Measurements from ENCODE around the gene TM4SF4. TPM values are rescaled to one million over a fixed set of nuclear protein-coding genes. Genes with fewer than 3 reads are reported as not detected.

Gene TM4SF4
- total and polyA plus RNA-seq, 2 of the 8 experiments (the other 6 are each of a cell fraction or from before 2014, with no cell fraction given) = not detected

GRCh38 chr3:149528340-149528650 lies 53.8 kb downstream of the TM4SF4 start (continued):
- TF ChIP-seq CHD7 (IDR thresholded peaks at IDR 0.05; ENCODE audit: insufficient replicate concordance, low read length) (no peak), E2F6 (IDR thresholded peaks at IDR 0.05) (no peak)

Measured in H1 (cell line).